Esophagus squamous epithelium (tissue), 4 donors: Measurements from ENCODE around the gene ACAA1.

Experiments
- CTCF ChIP-seq, 6 experiments: fragments of 450-650 bp in 4 of 6; fragments of 200-600 bp in 2 of 6; sonication (generic) in 2 of 6; IDR thresholded peaks; one replicate each; pipeline ENCODE4 v1.5.1; 2016 to 2019; ENCODE audit warnings: antibody characterized with exemption in 6 of 6, mild to moderate bottlenecking in 4 of 6, moderate library complexity in 4 of 6
- POLR2A ChIP-seq, 4 donors: fragments of 450-650 bp; IDR thresholded peaks; one replicate each; pipeline ENCODE4 v1.6.1; 2017; ENCODE audit warnings: antibody characterized with exemption in 4 of 4, mild to moderate bottlenecking in 4 of 4, moderate library complexity in 3 of 4

DNA sequence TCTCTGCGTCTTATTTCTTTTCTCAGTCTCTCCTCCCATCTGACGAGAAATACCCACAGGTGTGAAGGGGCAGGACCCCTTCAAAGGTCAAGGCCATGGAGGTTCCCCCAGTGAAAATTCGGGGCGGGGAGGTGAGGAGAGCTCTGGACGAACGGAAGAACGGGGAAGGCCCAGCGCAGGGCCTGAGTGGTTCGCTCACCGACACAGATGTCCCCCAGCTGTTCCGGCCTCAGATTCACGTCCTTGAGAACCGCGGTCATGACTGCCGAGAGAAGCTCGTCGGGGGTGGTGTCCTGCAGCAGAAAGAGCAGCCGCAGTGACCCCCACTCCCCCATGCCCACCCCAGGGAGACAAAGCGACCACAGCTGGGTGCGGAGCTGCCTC lies 542 bp downstream of the ACAA1 start:
- TF ChIP-seq CTCF (IDR thresholded peaks at IDR 0.05) (no peak), POLR2A (IDR thresholded peaks at IDR 0.05) (no peak)
